NK-92 (cell line): Measurements from ENCODE around the gene DISP3.

Experiments
- DNase-seq: peaks from one replicate; lab custom pipeline; 2025; ENCODE audit not compliant: unreplicated experiment; lab: John Stamatoyannopoulos, UW

The DISP3 gene

GRCh38 chr1:11505591-11506538 is 26.9 kb downstream of the DISP3 start:
- no peak for DNase-seq

- DNase-seq = no peak
These were observed 28.4 kb downstream of the DISP3 start for GRCh38 chr1:11507309-11507708.

GRCh38 chr1:11513681-11514080 is 34.7 kb downstream of the DISP3 start:
- no peak for DNase-seq

- DNase-seq = no peak
These were observed 35.4 kb downstream of the DISP3 start for GRCh38 chr1:11514366-11514765.

GRCh38 chr1:11515368-11516300 is 36.7 kb downstream of the DISP3 start:
- no peak for DNase-seq

- DNase-seq = no peak
These were observed 38.1 kb downstream of the DISP3 start for GRCh38 chr1:11516961-11517635.

GRCh38 chr1:11518016-11518701 is 39.2 kb downstream of the DISP3 start:
- DNase-seq = no peak

- no peak for DNase-seq
These were observed 40.1 kb downstream of the DISP3 start for GRCh38 chr1:11518791-11519628.

GRCh38 chr1:11519629-11520031 is 40.7 kb downstream of the DISP3 start:
- no peak for DNase-seq

- no peak for DNase-seq
These were observed 41.7 kb downstream of the DISP3 start for GRCh38 chr1:11520531-11521233.

GRCh38 chr1:11521582-11522399 is 42.8 kb downstream of the DISP3 start:
- DNase-seq = no peak

- no peak for DNase-seq
These were observed 43.7 kb downstream of the DISP3 start for GRCh38 chr1:11522400-11523235.

GRCh38 chr1:11523261-11523660 is 44.3 kb downstream of the DISP3 start:
- DNase-seq = no peak

- DNase-seq = no peak
These were observed 45.0 kb downstream of the DISP3 start for GRCh38 chr1:11523746-11524464.

- no peak for DNase-seq
These were observed 45.7 kb downstream of the DISP3 start for GRCh38 chr1:11524465-11525150.

- DNase-seq = no peak
These were observed 46.2 kb downstream of the DISP3 start for GRCh38 chr1:11525151-11525505.
